Measurements from ENCODE around the gene CXCR1. TPM values are rescaled to one million over a fixed set of nuclear protein-coding genes. Genes with fewer than 3 reads are reported as not detected.

CXCR1 gene
- total RNA-seq, 1 experiment from 2014 or later: not detected

DNA sequence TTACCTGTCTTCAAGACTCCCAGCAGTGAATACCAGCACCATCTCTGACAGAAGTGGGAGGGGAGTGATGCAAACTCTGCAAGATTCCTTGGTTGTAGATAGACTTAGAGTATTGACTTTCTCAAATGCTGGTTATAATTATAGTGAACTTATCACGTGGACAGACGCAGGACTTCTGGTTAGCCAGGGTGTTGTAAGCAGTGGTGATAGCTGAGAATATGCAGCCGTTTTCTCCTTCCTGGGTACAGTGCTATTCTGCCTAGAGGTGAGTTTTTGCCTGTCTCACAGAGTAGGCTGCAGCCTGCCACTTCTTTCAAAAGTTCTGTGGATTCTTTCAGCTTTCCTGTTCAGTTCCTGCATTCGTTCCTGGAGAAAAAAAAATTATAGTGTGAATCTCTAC lies 41.7 kb downstream of the CXCR1 start:
- Histone ChIP-seq H2BK5ac (ENCODE audit: insufficient read length, low read length) (no peak overlapping the region), H2AK5ac (ENCODE audit: insufficient read length, low read length) (no peak overlapping the region), H3K14ac (ENCODE audit: insufficient read depth, low read length) (no peak overlapping the region), H3K9me3 (ENCODE audit: control insufficient read depth, low read depth, low read length) (no peaks in the 10 kb centered on the region), H3K4me2 (ENCODE audit: insufficient read depth, insufficient read length, low read length) (no peak overlapping the region), H2AFZ (ENCODE audit: low read length) (no peak overlapping the region), H3K9ac (ENCODE audit: extremely low read depth, insufficient read length, low read length) (no peak overlapping the region), H3K23ac (ENCODE audit: insufficient read length, low read depth, low read length) (no peak overlapping the region), H3K27me3 (ENCODE audit: insufficient read depth, low read length) (no peaks in the 10 kb centered on the region), H4K91ac (ENCODE audit: insufficient read length, low read depth, low read length) (no peak overlapping the region), H2BK15ac (ENCODE audit: low read depth, low read length) (no peak overlapping the region), H3K79me2 (ENCODE audit: insufficient read depth, low read length) (no peaks in the 10 kb centered on the region), H2BK12ac (ENCODE audit: insufficient read length, low read depth, low read length) (no peak overlapping the region), H4K5ac (ENCODE audit: insufficient read length, low read depth, low read length) (no peak overlapping the region), H3K27ac (ENCODE audit: insufficient read length, low read depth, low read length) (no peak overlapping the region), H3T11ph (ENCODE audit: low read length) (no peak overlapping the region), H3K4ac (ENCODE audit: low read depth, low read length) (no peak overlapping the region), H3K23me2 (ENCODE audit: insufficient read length, low read depth, low read length, poor library complexity, severe bottlenecking) (no peaks in the 10 kb centered on the region), H2BK120ac (ENCODE audit: low read depth, low read length, poor library complexity, severe bottlenecking) (no peak overlapping the region), H3K79me1 (ENCODE audit: insufficient read depth, low read depth, low read length, poor library complexity, severe bottlenecking) (no peaks in the 10 kb centered on the region), H3K4me1 (ENCODE audit: insufficient read depth, low read length) (peaks cover 3% of the 10 kb centered on the region), H3K18ac (ENCODE audit: insufficient read length, low read depth, low read length) (no peak overlapping the region), H2BK20ac (ENCODE audit: low read depth, low read length, poor library complexity, severe bottlenecking) (no peak overlapping the region), H4K8ac (replicated peaks; ENCODE audit: insufficient read length, low read depth, low read length) (no peak overlapping the region), H4K20me1 (ENCODE audit: control insufficient read depth, insufficient read depth, insufficient read length) (no peaks in the 10 kb centered on the region), H3K56ac (ENCODE audit: insufficient read length, low read depth, low read length) (no peak overlapping the region)
- peaks cover 11% of the 10 kb centered on the region for H3K27me3 Mint-ChIP-seq (ENCODE audit: low read depth)
- H3K36me3 Mint-ChIP-seq (ENCODE audit: insufficient read depth in 1 of 3, low read depth in 3 of 3): peaks cover 5 to 25% (median 13%) of the 10 kb centered on the region in 3 experiments; a peak in 6 of 7 replicates
- H3K4me1 Mint-ChIP-seq: peaks cover 32 to 34% of the 10 kb centered on the region in 2 experiments
- no peak for DNase-seq
- H3K9me3 Mint-ChIP-seq: peaks cover 21 to 24% of the 10 kb centered on the region in 2 experiments
- H3K4me3 Mint-ChIP-seq: no peak overlapping the region
- WGBS (ENCODE audit: extremely low coverage, insufficient read length, low lambda C conversion rate): no CpG with 5 or more reads among the region's 4 CpGs
- TF ChIP-seq, protein P1, sequence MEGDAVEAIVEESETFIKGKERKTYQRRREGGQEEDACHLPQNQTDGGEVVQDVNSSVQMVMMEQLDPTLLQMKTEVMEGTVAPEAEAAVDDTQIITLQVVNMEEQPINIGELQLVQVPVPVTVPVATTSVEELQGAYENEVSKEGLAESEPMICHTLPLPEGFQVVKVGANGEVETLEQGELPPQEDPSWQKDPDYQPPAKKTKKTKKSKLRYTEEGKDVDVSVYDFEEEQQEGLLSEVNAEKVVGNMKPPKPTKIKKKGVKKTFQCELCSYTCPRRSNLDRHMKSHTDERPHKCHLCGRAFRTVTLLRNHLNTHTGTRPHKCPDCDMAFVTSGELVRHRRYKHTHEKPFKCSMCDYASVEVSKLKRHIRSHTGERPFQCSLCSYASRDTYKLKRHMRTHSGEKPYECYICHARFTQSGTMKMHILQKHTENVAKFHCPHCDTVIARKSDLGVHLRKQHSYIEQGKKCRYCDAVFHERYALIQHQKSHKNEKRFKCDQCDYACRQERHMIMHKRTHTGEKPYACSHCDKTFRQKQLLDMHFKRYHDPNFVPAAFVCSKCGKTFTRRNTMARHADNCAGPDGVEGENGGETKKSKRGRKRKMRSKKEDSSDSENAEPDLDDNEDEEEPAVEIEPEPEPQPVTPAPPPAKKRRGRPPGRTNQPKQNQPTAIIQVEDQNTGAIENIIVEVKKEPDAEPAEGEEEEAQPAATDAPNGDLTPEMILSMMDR (conservative IDR thresholded peaks at IDR 0.05): no peak
- H3K27ac Mint-ChIP-seq: no peak overlapping the region

Data from H9 (cell line).